Coronary artery (tissue), 2 donors: ENCODE data around the gene CPSF2.

ENCODE experiments used
- DNase-seq: peaks from one replicate; pipeline ENCODE4 v3.0.0-alpha.2; 2017; ENCODE audit warnings: low spot score
- H3K27ac ChIP-seq, 2 donors: fragments of 200-600 bp; sonication (generic); one replicate each; pipeline ENCODE4 v1.5.1; 2016 to 2019
- H3K4me3 ChIP-seq: fragments of 200-600 bp; sonication (generic); 2 replicates; pipeline ENCODE4 v1.5.1; 2016; ENCODE audit warnings: mild to moderate bottlenecking, moderate library complexity
- TF ChIP-seq, protein P1 (sequence below): fragments of 200-600 bp; sonication (generic); IDR thresholded peaks from one replicate; pipeline ENCODE4 v1.5.1; 2019; ENCODE audit warnings: antibody characterized with exemption

The CPSF2 gene

GRCh38 chr14:92122351-92122677, 545 bp downstream of the CPSF2 start:
- no peak for DNase-seq
- Histone ChIP-seq H3K4me3 (peak overlapping the region; percentile 89), H3K27ac (peak overlapping the region; percentile 83 to 93)
- TF ChIP-seq, protein P1, sequence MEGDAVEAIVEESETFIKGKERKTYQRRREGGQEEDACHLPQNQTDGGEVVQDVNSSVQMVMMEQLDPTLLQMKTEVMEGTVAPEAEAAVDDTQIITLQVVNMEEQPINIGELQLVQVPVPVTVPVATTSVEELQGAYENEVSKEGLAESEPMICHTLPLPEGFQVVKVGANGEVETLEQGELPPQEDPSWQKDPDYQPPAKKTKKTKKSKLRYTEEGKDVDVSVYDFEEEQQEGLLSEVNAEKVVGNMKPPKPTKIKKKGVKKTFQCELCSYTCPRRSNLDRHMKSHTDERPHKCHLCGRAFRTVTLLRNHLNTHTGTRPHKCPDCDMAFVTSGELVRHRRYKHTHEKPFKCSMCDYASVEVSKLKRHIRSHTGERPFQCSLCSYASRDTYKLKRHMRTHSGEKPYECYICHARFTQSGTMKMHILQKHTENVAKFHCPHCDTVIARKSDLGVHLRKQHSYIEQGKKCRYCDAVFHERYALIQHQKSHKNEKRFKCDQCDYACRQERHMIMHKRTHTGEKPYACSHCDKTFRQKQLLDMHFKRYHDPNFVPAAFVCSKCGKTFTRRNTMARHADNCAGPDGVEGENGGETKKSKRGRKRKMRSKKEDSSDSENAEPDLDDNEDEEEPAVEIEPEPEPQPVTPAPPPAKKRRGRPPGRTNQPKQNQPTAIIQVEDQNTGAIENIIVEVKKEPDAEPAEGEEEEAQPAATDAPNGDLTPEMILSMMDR = no peak

DNA sequence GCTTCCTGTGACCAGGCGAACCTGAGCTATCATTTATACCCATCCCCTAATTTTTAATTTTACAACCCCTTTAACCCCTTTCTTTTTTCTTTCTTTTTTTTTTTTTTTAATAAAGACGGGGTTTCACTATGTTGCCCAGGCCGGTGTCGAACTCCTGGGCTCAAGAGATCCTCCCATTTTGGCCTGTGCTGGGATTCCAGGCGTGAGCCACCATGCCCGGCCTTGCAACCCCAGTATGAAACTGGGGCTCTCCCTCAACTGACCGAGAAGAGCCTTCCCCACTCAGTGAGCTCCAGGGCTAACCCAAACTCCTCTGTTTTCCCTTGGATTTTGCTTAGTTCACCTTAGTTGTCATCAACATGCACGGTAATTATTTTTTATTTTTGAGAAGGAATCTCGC, 992 bp downstream of the CPSF2 start:
- H3K4me3 ChIP-seq = peak overlapping the region; percentile 89
- DNase-seq = no peak
- TF ChIP-seq, protein P1 = no peak
- peak overlapping the region in 1 of 2 donors; percentile 83 for H3K27ac ChIP-seq

- TF ChIP-seq, protein P1 = no peak
These were observed 12.7 kb downstream of the CPSF2 start for GRCh38 chr14:92134456-92134855.

GRCh38 chr14:92135269-92135668, 13.5 kb downstream of the CPSF2 start:
- H3K4me3 ChIP-seq = no peak overlapping the region
- TF ChIP-seq, protein P1 = no peak
- H3K27ac ChIP-seq = no peak overlapping the region
- no peak for DNase-seq

More at GRCh38 chr14:92134456-92134855, 12.7 kb downstream of the CPSF2 start:
- DNase-seq = no peak
- no peak overlapping the region for H3K4me3 ChIP-seq
- no peak overlapping the region for H3K27ac ChIP-seq

DNA sequence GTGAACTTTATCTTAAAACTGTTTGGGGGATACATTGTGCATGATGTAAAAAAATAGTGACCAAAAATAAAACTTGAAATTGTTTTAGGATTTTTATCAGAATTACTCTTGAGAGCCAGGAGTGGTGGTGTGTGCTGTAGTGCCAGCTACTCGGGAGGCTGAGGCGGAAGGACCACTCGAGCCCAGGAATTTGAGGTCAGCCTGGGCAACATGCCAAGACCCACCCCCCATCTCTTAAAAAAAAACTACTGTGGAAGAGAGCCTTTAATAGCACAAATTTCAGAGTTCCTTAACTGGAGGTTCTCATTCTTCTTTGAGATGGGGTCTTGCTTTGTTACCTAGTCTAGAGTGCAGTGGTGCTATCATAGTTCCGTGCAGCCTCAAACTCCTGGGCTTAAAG, 21.5 kb downstream of the CPSF2 start:
- no peak for DNase-seq
- TF ChIP-seq, protein P1 = no peak
- H3K4me3 ChIP-seq = no peak overlapping the region
- H3K27ac ChIP-seq = no peak overlapping the region

- DNase-seq = no peak
- TF ChIP-seq, protein P1 = no peak
- H3K4me3 ChIP-seq = no peak overlapping the region
- no peak overlapping the region for H3K27ac ChIP-seq
These were observed 22.2 kb downstream of the CPSF2 start for GRCh38 chr14:92143962-92144361.

DNA sequence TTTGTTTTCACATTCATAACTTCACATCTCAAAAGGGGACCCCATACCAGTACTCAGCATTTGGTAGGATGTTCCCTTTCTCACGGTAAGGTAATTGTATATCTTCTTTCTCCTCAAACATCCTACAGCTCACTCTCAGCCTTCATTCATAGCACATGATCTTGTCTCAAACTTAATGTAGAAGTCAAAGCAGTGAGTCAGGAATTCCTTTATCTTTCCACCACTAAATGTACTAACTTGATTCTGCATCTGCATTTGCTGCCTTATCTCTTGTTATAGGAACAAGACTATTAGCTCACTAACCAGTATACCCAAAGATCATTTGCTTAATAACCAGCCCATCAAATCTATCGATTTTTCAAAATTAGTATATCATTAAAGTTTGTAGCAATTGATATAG, 22.9 kb downstream of the CPSF2 start:
- H3K27ac ChIP-seq = no peak overlapping the region
- H3K4me3 ChIP-seq = no peak overlapping the region
- DNase-seq = no peak
- TF ChIP-seq, protein P1 = no peak
